Epidermal melanocyte (primary cell): ENCODE data around the gene SH2D1B.
A peak's percentile ranks its signal among the peaks of the same experiment; 100 is the strongest.

Experiments used
- DNase-seq: peaks from one replicate; pipeline ENCODE4 v3.0.0; 2011; ENCODE audit warnings: low spot score; ENCODE audit not compliant: insufficient read length

SH2D1B gene

DNA sequence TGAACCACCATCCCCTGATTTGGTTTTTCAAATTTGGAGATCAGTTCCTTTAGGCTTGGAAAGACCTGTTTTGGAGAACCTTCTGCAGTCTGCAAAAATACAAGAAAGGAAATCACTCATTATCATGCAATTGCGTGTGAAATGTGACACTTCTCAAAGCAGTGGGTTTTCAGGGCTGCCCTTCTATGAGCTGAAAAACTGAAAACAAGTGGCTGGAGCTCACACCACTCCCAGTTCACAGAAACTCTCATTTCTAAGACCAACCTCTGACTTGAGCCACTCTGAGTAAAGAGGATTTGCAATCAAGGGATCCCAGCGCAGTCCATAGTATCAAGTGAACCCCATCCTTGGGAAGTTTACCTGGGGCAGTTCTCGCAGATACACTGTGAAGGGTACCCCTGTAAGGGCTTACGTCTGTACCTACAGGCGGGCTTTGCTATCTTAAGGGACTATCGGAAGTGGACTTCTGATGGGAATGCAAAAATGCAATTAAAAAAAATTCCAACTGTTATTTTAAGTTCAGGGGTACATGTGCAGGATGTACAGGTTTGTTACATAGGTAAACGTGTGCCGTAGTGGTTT is 12.8 kb downstream of the SH2D1B start:
- no peak for DNase-seq

DNA sequence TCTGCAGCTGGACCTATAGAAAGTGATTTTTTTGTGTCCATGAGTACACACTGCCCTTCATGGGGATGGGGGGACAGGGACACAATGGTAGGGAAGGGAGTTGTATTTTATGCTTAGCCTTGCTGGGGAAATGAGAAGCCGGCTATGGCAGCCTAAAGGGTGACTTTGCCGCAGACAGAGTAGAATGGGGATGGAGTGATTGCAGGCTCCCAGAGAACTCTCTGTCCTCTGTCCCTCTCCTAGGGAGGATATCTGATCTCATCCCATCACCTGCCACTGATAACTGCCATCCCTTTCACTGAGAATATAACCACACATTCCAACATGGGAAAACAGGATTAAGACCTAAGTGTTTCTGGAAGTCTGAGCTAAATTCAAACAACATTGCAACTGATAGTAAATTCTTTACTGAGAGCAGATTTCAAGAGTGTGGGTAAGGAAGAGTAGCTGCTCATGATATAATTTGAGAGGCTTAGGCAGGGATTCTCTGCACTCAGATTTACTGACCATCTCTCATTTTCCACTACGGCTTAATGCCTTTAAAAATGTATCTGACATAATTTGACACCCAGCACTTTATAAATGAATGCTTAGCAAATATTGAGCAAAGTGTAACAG is 13.9 kb downstream of the SH2D1B start:
- DNase-seq = no peak

DNA sequence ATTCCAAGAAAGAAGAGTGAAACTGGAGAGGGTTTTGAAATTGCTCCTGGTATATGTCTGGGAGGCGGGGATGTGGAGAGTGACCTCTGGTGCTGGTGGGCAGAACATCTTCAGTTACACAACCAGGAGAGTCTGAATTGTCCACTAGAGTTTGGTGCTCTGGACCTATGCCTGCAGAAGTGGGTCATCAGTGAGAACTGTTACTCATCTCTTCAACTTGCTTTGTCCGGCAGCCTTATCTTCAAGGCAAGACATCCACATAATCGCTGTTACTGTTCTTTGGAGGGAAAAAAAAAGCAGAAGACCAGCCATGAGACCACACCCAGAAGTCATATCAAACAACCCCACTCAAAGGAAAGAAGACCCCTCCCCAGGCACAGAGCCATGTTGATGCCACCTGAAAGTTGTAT is 14.9 kb downstream of the SH2D1B start:
- DNase-seq = no peak

DNA sequence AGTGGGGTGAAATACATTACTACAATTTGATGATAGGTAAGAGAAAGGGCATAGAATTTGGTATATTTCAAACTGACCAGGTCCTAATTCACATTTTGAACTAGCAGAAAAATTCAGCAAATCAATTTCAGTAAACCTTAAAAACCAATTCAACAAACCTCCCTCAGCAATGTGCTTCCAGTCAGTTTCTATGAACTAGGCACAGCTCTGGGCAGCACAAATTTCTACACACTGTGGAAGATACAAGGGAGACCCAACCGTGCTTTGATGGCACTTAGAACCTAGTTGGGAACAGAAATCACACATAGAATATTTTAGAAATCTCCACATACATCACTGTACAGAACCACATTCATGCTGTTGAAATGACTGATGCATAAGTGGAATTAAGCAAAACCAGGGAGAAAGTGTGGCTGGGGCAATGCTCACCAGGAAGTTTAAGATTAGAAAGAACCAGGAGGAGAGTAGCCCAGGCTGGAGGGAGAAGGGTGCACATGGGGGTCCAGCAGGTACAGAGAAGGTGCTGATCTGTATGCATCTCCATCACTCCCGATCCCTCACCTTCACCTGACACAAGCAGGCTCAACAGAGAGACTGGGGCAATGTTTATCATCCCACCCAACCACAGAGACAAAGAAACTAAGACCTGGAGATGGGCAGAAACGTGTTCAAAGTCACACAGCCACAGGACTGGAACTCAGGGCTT is 15.6 kb downstream of the SH2D1B start:
- DNase-seq = no peak

DNA sequence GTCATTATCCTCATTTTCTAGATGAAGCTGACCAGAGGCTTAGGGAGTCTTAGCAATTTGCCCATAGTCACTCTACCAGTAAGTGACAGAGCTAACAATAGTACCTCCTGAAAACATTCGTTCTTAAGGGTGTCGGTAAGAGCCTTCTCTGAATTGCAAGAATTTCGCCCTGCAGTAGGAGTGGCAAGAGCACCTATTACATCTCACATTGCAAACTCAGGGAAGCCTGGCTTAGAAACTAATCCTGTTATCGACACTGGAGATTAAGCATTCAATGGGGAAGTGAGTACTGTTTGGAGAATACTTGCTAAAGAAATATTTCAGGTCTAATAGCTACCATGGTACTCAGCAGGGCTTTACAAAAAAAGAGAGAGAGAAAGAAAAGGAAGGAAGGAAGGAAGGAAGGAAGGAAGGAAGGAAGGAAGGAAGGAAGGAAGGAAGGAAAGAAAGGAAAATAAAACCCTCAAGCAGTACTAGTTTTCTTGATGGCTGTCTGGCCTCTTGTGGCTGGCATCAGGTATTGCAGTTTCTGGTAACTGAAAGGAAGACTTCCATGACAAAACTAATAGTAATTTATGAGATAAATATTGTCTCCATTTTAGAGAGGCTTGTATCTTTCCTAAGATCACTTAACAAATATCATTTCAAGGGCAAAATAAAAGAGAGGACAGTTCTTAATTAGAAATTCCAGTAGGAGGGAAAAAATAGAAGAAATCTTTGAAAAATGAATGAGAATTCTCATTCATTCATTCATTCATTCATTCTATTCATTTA is 20.0 kb downstream of the SH2D1B start:
- DNase-seq = peak; percentile 54

DNA sequence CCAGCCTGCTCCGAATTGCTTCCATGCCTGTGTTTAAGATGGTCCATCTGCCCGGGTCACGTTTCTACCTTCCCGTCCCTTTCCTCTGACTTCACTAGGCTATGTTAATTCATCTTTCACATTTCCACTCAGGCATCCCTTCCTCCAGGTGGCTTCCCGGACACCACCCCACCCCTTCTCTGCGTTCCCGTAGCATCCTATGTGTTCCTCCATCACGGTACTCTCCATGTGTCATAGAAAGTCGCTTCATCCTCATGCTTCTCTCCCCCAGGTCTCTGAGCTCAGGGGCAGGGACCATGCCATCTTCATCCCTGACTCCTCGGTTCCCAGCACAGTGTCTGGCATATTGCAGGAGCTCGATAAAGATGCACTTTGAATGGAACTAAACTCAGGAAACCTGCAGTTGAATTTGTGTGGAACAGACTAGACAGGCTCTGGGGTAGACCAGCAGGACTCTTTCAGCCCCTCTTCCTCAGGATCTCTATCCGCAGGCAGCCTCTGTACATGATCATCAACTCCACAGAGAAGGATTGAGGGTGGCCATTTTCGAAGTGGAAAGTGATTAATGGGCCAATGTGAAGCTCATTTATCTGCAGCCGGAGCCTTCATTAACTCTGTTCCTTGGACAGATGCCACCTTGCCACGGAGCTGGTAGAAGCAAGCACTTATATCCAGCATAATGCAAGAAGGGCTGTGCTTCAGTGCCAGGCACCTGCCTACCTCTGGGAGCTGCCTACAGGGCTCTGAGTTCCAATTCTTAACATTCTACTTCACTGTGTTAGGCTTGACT is 21.3 kb downstream of the SH2D1B start:
- DNase-seq = no peak

DNA sequence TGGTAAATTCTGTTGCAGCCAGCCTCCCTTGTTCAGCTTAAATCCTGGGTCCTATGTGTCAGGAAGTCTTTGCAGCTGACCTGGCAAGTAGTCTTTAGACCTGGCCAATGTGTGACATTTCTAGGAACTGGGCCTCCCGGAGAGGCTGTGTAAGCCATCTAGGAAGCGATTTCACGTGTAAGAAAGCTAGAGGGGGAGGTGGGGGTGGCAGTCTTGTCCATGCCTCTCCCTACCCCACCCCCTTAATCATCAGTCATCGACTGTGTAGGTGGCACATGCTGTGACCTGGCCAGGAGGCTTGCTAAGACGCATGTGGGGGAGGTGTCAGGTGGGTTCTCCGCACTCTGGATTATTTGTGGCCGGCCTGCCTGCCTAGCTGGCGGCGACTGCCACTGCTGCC is 22.0 kb downstream of the SH2D1B start:
- no peak for DNase-seq

DNA sequence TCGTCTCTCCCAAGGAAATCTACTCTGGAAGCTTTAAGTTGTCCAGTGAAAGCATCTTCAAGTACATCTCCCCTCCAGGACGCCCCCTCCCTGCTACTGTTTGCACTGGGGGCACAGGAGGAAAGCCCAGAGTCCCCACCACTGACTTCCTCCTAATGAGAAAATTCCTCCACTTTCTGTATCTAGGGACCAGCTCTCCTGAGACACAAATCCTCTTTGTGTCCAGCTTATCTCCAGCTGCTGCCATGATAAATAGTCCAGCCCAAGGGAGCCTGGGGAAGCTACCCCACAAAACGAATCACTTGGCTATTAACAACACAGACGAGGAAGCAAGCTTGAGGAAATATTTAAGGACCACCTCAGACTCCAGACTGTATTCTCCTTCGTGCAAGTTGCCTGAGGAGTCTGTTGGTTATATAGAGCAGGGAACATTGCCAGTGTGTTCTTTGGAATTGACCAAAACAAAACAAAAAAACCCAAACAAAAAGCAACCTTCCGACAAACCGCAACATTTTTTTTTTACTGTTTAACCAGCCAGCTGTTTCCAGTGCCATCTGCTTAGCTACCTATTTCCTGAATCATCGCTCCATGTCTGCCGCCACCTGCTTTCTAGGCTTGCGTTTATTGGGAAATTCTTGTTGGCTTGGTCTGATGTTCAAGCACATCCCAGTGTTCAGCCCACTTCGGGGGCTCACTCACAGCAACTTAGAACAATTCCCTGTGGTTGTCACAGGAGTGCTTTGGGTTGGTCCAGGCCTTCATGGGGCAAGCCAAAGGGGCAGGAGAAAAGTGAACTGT is 22.7 kb downstream of the SH2D1B start:
- DNase-seq = peak; percentile 19

DNA sequence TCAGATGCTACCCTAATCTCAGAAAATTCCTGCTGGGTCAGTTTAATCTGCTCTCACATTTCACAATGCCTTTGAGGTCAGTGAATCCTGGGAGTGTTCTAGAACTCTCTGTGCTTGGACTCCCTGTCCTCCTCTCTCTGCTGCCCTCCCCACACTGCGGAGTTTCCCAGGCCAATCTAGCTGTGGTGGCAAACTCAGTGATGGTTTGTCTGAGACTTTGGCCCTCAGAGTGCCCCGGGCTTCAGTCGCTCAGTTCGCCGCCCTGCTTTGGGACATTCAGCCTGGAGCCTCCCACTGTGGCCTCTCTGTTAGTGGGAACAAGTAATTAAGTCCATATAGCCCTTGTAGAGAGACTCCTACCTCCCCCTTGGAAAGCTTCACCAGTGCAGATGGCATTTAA is 23.3 kb downstream of the SH2D1B start:
- peak; percentile 8 for DNase-seq

DNA sequence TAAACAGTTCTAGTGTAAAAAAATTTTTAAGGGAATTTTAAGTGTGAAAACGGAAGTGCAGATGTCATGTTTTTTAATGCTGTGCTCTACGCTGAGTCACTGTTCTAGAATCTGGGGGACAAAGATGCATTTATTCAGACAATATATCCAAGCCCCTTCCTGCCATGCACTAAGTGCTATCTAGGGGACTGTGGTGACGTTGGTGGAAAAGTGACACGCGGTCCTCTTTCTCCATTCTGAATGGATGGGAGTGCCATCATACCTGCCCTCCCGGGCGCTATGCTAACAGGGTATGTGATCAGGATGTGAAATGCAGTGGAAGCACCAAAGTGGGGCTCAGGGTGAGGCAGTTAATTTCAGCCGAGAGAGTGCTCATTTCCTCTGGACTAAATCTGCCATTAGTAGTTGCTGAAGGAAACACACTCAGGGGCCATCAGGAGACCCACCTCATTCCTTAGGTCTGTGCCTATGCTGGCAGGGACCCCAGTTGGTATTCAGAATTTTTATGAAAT is 23.8 kb downstream of the SH2D1B start:
- peak; percentile 8 for DNase-seq

DNA sequence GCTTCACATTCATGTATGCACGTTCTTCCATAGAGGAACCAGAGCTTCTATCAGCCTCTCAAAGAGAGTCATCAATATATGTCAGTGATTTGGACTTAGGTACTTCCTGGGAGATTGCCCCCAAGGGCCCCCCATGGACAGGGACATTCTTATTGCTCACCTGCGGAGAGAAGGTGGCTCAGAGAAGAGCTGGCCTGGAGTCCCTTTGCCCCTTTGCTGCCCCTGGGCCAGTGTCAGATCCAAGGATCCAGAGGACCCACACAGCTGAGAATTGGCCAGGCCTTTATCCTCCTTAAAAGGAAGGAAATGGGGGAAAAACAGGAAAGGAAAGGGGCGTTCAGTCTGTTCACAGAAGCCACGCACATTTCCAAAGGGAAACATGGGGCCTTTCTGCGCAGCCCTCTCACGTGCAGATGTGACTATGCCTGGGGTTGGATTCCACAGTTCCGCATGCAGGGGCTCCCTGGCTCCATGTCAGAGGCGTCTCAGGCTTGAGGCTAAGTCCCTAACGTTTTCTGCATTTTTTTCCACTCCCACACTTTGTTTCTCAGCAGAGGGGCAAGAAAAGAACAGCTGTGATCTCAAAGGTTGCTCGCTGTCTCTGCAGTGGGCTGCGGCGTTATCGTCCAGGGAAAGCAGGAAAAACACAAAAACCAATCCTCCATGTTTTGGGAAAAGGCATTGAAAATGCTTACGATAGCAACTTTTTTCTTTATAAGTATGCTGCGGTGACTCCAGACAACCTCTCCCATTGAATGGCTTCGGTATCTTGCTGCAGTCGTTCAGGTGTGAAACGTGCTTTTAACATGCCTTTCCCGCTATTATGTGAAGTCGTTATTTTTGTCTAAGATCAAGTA is 24.5 kb downstream of the SH2D1B start:
- DNase-seq = no peak

DNA sequence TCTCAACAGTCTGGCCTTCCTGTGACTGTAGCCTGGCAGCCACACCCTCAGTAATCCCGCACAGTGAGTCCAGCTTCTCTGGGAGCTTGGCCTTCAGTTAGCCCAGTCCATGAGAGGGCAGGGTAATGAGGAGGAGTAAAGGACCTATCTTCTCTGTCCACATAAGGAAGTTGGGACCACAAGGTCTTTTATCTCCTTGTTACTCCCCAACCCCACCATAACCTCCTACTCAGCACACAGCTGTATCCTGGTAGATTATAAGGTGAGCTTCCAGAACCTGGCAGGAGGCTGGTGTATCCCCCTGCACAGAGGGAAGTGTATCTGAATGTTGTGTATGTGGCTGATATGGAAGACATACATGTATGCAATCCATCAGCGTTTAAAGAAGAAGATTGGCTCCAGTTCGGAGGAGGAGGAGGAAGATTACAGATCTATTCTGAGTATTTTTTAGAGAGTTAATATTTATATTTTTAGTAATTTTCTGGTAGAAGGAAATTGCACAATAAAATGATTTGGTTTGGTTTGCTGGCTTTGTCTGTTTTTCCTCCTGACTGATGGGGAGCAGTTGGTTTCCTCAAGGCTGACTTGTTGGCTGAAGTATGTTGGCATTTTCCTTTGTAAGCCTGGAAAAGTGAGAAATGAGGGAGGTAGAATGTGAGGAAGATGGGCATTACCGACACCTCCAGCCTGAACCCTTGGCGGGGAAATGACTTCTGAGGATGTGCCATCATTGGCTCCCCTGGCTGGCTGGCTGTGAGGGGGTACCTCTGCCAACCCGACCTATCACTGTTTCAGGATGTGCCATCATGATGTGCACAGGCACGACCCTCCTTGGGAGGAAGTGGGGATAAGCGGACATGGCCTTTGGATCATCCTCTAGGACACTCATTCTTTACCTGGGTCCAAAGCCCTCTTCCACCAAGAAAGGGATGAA is 25.4 kb downstream of the SH2D1B start:
- DNase-seq = peak; percentile 8

DNA sequence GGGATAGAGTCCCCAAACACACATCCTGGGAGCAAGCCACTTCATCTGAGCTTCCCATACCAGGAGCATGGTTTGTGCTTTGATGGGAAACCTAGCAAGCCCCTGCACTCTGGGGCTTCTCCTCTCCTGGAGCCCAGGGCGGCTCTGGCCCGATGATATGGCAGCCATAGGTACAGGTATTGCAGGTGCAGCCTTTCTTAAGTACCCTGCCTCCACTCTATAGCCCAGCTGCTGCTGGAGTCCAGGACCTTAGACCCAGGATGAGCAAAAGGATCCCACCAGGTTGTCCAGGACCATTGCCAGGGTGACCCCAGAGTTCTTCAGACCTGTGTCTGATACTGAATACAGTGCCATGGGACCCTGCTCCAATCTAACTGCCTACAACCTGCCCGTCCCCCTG is 26.2 kb downstream of the SH2D1B start:
- peak; percentile 10 for DNase-seq

DNA sequence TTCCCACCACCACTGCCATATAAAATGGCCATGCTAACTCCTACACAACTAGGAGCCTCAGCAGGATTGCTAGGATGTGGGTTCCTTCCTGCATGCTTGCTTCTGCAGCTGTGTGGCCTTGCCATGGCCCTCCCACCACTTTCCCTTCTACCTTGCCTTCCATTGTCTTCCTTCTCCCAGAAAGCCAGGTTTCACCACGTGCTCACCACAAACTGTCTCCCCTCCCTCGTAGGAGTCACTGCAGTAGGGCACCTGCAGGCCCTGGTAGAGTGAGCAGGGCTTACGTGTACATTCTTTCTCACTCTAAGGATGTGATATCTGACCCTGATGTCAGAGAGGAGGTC is 26.7 kb downstream of the SH2D1B start:
- no peak for DNase-seq

DNA sequence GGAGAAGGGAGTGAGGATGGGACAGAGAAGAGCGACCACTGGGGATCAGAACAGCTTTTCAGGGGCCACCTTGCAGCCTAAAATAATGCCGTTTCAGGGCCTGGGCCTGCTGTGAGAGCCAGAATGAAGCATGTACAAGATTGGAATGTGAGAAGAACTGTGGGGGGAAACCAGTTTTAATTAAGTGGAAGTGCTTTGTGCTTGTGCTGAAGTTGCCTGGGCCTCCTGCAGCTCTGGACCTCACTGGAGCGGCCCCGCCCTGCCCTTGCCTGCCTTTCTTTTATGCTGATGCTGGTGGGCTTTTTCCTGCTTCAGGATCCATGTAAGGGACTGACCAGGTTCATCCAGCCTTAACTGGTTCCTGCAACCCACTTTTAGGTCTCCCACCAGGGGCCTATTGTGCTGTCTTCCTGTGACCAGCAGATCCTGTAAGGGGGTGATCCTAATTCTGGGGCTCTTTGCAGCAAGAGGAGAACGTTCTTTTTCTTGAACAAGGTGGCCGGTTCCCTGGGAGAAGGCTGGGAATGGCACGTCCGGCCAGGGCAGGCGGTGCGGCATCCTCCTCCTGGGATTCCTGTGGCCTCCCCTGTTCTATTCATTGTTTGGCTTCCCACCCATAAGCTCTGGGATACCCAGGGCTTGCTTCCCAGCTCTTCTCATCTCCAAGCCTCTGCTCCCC is 27.2 kb downstream of the SH2D1B start:
- DNase-seq = no peak

DNA sequence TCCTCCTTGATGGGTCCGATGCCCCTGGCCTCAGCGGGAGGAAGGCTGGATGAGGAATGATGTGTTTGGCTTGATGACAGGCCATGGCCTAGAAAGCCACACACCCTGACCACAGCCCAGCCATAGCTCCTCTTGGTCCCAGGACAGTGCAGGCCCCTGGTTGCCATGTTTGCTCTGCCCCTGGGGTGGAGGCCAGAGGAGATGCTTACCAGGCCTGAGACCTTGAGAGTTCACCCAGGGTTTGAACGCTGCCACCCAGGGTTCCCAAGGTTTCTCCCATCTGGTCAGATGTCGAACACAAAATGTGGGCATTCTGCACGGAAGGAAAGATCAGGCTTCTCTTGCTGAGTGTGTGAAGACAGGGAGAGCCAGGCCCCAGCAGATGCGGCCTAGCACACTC is 27.8 kb downstream of the SH2D1B start:
- DNase-seq = no peak

DNA sequence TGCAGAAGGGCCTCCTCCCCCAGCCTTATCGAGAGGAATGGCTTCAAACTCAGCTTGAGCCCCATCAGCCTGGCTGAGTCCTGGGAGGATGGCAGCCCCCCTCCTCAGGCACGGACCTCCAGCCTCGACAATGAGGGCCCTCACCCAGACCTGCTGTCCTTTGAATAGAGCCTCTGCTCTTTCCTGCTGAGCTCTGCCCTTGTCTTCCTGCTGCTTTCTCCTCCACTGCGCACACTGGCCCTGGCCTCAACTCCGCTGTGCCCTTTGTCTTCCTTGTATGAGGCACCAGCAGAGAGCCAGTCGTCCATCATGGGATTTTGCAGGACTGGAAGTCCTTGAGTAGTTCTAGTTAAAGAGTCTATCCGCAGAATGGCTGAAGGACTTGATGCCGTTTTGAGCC is 28.4 kb downstream of the SH2D1B start:
- peak; percentile 8 for DNase-seq

DNA sequence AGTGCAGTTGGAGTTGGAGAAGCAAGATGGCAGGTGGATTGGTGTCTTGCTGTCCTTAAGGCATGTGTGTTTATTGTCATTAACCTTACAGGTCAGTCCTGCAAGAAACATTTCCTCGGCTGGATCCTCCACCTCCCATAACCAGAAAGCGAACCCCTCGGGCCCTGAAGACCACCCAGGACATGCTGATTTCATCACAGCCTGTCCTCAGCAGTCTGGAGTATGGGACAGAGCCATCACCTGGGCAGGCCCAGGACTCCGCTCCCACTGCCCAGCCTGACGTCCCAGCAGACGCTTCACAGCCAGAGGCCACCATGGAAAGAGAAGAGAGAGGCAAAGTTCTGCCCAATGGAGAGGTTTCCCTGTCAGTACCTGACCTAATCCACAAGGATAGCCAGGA is 28.8 kb downstream of the SH2D1B start:
- peak; percentile 4 for DNase-seq
